H54 (cell line): ENCODE results near the gene FCHSD2.
A peak's percentile ranks its signal among the peaks of the same experiment; 100 is the strongest.
"Not testable (repeated sequence)": the region's sequence is repeated elsewhere in the genome, so short reads cannot be mapped to it uniquely, and the experiment has no call there.

ENCODE experiments used
- DNase-seq: peaks from one replicate; pipeline ENCODE4 v3.0.0; 2011; ENCODE audit warnings: low spot score, mixed read lengths; ENCODE audit not compliant: insufficient read length
- FAIRE-seq: peaks from 3 replicates; lab custom pipeline; 2011; peaks lifted over from hg19 to GRCh38; lab: Jason Lieb, UNC
- POLR2A ChIP-seq: IDR thresholded peaks from 2 replicates; pipeline ENCODE4 v1.6.1; 2011; ENCODE audit warnings: low read depth, mild to moderate bottlenecking, low read length

FCHSD2 gene

DNA sequence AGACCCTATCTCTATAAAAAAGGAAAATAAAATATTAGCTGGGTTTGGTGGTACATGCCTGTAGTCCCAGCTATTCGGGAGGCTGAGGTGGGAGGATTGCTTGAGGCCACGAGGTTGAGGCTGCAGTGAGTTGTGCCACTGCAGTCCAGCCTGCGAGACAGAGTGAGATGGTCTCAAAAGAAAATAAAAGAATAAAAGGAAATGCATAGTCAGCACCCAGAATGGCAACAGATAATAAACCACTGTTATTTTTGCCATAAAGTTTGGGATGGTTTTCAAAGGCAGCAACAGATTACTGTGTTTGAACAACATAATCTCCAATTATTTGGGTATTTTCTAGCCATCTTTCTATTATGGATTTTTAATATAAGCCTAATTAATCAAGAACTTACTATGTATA is 266.0 kb downstream of the FCHSD2 start:
- TF ChIP-seq POLR2A: no peak
- DNase-seq (no peak), FAIRE-seq (no peak)

DNA sequence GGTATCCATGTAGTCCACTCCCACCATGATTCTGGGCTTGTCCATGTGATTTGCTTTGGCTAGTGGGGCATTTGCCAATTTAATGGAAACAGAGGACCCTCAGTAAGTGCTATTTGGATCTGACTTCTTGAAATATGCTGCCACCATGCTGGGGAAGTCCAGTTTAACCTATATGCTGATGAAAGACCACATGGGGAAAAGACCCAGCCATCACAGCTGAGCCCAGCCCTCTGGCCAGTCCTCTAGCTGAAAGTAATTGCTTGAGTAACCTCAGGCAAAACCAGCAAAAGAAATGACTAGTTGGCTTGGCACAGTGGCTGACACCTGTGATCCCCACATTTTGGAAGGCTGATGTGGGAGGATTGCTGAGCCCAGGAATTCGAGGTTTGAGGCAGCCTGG is 266.4 kb downstream of the FCHSD2 start:
- no peak for FAIRE-seq

DNA sequence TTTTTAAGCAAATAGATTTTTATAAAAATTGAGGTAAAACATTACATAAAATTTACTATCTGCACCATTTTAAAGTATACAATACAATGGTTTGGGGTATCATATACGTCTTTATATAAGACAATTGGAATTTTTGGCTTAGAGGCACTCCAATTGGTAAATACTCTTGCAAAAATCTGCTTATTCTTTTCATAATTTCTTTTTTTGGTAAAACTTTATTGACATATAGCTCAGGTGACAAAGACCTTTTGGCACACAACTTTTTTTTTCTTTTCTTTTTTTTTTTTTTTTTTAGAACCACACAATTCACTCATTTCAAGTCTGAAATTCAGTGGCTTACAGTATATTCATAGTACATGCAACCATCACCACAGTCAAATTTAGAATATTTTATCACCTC is 270.1 kb downstream of the FCHSD2 start:
- no peak for FAIRE-seq
- no peak for TF ChIP-seq POLR2A
- DNase-seq: no peak

More for the DNA sequence above, 266.4 kb downstream of the FCHSD2 start:
- no peak for TF ChIP-seq POLR2A
- DNase-seq: no peak

DNA sequence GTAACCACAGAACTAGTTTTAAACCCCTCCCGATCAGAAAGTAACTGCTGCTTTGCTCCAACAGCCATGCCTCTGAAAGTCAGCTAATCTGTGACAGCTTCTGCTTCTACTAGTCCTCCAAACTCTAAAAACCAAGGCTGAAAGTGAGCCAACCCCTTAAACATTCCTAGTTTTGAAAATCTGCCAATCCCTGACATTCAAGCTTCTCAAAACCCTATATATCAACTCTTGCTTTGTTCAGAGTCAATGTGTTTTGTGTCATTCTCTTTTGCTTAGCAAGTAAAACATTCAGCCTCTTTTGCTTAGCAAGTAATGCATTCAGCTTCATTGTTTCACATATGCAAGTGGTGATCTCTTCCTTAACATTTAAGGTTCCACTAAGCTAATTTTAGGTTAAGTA is 271.0 kb downstream of the FCHSD2 start:
- no peak for DNase-seq
- peak; percentile 68 for FAIRE-seq
- TF ChIP-seq POLR2A: no peak

DNA sequence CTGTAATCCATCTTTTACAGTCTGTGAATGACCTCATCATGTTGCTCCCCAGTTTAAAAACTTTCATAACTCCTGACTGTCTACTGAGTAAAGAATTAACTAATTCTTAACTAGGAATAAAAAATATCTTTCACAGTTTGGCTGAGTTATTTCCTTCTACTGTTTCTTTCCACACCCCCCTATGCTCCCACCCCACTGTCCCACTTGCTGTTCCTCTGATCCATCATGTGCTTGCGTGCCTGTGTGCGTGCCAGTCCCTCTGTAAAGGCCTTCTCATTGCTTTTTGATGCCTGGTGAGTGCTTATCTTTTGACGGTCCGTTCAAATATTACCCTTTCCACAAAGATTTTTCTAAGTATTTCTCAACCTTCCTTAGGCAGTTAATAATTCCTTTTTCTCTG is 272.3 kb downstream of the FCHSD2 start:
- no peak for DNase-seq
- no peak for FAIRE-seq
- TF ChIP-seq POLR2A: no peak

DNA sequence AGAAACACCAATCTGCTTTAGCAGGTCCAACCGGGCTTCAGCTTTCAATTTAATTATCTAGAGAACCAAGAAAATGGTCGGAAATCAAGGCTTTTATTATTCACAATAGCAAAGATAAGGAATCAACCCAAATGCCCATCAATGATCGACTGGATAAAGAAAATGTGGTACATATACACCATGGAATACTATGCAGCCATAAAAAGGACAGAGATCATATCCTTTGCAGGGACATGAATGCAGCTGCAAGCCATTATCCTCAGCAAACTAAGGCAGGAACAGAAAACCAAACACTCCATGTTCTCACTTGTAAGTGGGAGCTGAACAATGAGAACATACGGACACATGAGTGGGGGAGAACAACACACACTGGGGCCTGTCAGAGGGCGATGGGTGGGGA is 274.1 kb downstream of the FCHSD2 start:
- FAIRE-seq: no peak
- no peak for DNase-seq
- no peak for TF ChIP-seq POLR2A

DNA sequence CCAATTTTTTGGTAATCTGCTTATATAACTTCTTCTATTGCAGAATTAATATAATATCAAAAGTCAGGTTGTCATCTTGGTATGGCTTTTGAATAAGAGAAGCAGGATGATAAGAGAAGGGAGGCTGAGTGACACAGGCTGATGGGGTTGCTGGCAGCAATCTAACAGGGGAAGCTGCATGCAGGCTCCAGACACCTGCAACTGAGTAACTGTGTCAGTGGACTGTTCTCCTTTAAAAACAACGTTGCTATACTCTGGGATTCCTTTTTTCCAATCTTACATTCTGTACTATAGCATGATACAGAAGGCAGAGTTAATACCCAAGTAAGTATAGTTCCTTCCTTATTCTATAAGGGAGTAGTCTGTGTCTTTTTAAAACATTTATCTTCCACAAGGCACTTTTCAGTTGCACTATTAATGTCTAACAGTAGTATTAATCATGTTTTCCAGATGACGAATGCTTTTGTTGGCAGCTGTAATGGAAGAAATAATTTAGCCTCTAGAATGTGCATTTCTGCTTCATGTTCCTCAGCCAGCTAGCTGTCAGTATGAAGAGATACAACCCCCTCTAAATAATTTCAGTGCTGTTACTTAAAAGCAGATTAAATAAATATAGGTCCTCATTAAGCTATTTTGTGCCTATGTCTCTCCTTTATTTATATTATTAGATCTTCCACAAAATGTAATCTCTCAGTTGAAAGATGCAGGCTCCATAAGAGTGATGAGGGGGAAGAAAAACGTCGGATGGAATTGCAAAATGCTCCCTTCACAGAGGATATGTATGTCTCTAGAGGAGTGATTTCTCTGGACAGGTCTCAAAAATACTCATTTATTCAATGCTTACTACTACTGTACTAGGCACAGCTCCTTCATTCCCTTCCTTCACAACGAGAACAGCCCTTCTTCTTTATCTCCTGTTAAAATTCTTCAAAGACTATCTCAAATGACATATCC is 277.1 kb downstream of the FCHSD2 start:
- TF ChIP-seq POLR2A: no peak
- no peak for DNase-seq
- FAIRE-seq: peak; percentile 36

DNA sequence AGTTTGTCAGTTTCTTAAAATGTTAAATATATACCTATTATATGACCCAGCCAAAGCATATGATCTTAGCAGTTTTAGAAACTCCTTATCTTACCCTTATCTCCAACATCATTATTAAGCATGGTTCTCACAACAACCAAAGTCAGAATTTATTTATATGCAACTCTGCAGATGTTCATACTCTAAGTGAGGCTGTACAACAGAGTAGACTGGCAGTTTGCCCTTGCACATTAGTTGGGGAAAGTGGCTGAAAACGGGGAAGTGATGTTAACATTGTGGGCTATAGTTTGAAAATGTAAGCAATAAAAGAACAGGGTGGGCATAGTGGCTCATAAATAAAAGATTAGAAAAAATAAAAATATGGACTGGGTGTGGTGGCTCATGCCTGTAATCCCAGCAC is 278.2 kb downstream of the FCHSD2 start:
- FAIRE-seq: no peak
- TF ChIP-seq POLR2A: no peak
- DNase-seq: no peak

DNA sequence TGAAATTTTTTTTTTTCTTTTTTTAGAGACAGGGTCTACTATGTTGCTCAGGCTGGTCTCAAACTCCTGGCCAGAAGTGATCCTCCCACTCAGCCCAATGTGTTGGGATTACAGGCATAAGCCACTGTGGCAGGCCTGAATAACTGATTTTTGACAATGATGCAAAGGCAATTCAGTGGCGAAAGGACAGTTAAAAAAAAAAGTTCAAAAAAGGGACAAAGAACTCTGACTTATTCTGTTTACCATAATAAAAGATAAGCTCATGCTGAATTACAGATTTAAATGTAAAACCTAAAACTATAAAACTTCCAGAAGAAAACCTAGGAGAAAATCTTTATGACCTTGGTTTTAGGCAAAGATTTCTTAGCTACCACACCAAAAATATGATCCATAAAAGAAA is 279.0 kb downstream of the FCHSD2 start:
- DNase-seq: no peak

DNA sequence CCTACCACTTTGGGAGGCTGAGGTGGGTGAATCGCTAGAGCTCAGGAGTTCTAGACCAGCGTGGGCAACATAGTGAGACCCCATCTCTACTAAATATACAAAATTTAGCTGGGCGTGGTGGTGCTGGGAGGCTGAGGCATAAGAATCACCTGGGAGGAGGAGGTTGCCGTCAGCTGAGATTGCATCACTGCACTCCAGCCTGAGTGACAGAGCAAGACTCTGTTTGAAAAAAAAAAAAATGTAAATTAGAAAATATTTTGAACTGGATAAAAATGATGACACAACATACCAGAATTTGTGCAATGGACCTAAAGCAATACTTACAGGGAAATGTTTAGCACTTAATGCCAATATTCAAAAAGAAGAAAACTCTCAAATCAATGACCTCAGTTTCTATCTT is 281.5 kb downstream of the FCHSD2 start:
- no peak for TF ChIP-seq POLR2A
- FAIRE-seq (no peak), DNase-seq (no peak)

More for the DNA sequence above, 279.0 kb downstream of the FCHSD2 start:
- no peak for FAIRE-seq
- no peak for TF ChIP-seq POLR2A

DNA sequence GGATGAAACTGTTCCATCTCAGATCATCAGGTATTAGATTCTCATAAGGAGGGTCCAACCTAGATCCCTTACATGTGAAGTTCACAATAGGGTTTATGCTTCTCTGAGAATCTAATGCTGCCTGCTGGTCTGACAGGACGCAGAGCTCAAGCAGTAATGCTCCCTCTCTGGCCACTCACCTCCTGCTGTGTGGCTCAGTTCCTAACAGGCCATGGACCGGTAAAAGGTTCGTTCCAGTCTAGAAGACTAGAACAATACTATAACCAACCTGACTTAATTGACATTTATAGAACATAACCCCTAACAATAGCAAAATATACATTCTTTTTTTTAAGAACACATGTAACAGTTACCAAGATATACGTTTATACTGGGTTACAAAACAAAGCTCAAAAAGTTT is 282.1 kb downstream of the FCHSD2 start:
- no peak for TF ChIP-seq POLR2A
- no peak for FAIRE-seq
- DNase-seq: no peak

DNA sequence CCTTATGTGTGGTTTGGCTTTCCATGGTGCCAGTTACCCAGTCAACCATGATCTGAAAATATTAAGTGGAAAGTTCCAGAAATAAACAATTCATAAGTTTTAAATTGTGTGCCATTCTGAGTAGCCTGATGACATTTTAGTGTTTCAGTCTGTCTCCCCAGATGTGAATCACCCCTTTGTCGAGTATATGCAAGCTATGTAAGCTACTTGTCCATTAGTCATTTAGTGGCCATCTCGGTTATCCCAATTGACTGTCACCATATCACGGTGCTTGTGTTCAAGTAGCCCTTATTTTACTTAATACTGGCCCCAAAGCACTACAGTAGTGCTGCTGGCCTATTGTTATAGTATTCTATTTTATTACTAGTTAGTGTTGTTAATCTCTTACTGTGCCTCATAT is 283.0 kb downstream of the FCHSD2 start:
- DNase-seq (no peak), FAIRE-seq (no peak)
- TF ChIP-seq POLR2A: no peak

DNA sequence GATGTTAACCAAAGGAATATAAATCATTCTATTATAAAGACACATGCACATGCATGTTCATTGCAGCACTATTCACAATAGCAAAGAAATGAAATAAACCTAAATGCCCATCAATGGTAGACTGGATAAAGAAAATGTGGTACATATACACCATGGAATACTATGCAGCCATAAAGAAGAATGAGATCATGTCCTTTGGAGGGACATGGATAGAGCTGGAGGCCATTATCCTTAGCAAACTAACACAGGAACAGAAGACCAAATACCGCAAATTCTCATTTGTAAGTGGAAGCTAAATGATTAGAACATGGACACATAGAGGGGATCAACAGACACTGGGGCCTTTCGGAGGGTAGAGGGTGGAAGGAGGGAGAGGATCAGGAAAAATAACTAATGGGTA is 283.9 kb downstream of the FCHSD2 start:
- not testable (repeated sequence) for DNase-seq, FAIRE-seq

DNA sequence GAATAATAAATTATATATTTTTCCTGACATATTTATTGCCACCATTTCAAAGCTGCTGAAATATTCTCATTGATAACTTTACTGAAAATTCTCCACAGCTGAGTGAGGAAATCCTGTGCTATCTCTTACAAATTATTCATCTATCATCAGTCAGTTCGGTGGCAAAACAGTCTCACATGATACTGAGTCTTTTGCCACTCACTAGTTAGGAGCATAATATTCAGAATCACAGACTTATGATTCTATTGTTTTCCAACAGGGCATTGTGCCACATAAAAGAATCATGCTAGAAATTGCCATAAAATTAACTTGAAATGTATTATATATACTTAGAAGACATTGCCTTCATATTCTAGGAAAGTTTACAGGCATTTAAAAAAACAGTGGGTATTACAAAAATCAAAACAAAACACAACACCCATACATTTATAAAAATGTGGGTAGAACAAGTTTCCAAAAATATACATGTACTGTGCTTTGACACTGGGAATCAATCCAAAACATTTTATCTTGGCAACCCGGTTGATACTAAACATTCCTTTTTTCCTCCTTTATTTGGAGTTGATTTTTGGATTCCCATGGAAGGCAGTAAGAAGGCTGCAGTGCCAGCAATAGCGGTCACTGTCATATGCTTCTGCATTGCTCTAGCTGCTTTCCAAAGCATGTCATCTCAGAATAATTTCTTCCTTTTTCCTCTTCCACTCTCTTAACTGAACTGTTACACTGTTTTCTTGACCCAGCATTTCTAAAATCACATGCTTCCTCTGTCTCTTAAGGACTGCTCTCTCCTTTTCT is 285.4 kb downstream of the FCHSD2 start:
- DNase-seq: no peak
- no peak for FAIRE-seq
- TF ChIP-seq POLR2A: no peak
